Measurements from ENCODE around the gene TMEM11. TPM values are rescaled to one million over a fixed set of nuclear protein-coding genes. Genes with fewer than 3 reads are reported as not detected.

The TMEM11 gene
- total RNA-seq, 1 donor from 2014 or later, result 17.3 TPM

DNA sequence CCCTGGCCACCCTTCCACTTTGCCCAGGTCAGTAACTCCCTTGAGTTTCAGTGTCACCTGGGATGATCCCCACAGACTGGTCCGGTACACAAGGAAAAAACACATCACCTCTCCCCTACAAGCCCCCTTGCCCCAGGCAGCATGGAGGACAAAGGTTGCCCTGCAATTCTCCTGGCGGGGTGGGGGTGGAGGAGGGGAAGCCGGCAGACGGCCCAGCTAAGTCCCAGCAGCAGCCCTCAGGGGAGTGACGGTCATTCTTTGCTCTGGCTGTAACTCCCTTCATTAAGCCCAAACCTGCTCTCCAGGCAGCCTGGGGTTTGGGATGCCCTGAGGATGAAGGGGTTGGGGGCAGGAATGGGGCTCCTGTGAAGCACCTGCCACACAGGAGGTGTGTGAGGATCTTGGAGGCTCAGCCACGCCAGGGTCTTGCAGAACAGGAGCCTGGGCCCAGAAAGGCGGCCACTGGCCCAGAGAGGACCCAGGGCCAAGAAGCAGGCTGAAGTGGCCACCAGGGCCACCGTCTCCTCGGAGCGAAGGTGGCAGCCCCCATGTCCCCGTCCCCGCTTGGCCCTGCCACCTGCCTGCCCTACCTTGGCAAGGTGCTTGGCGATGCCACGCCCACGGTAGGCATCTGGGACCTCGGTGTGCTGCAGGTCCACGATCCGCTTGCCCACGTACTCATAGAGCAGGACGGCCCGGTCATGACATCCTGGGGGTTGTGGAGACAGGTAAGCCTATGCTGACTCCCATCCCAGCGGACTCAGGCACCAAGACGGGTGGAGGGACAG, 29.7 kb upstream of the TMEM11 start:
- no peaks in the 10 kb centered on the region for H3K27me3 ChIP-seq
- no peak for DNase-seq (ENCODE audit: low spot score)
- no peak overlapping the region for H3K4me3 ChIP-seq
- peaks cover 24% of the 10 kb centered on the region for H4K20me1 ChIP-seq (ENCODE audit: low read depth)
- Mint-ChIP-seq H3K27me3 (ENCODE audit: insufficient read depth, low read depth) (peaks cover 4% of the 10 kb centered on the region), H3K36me3 (no peaks in the 10 kb centered on the region), H3K4me3 (no peak overlapping the region), H3K27ac (no peak overlapping the region), H3K9me3 (no peaks in the 10 kb centered on the region), H3K4me1 (peaks cover 21% of the 10 kb centered on the region)
- H3K9me3 ChIP-seq (ENCODE audit: low read depth), result no peaks in the 10 kb centered on the region
- H3K4me2 ChIP-seq, result no peak overlapping the region
- peaks cover 8% of the 10 kb centered on the region for H3F3A ChIP-seq (ENCODE audit: low read depth)
- TF ChIP-seq EZH2 (IDR thresholded peaks at IDR 0.05) (no peak), EZH2phosphoT487 (IDR thresholded peaks at IDR 0.05) (no peak)
- TF ChIP-seq, protein P1, sequence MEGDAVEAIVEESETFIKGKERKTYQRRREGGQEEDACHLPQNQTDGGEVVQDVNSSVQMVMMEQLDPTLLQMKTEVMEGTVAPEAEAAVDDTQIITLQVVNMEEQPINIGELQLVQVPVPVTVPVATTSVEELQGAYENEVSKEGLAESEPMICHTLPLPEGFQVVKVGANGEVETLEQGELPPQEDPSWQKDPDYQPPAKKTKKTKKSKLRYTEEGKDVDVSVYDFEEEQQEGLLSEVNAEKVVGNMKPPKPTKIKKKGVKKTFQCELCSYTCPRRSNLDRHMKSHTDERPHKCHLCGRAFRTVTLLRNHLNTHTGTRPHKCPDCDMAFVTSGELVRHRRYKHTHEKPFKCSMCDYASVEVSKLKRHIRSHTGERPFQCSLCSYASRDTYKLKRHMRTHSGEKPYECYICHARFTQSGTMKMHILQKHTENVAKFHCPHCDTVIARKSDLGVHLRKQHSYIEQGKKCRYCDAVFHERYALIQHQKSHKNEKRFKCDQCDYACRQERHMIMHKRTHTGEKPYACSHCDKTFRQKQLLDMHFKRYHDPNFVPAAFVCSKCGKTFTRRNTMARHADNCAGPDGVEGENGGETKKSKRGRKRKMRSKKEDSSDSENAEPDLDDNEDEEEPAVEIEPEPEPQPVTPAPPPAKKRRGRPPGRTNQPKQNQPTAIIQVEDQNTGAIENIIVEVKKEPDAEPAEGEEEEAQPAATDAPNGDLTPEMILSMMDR (IDR thresholded peaks at IDR 0.05), result no peak
- no peaks in the 10 kb centered on the region for H3K36me3 ChIP-seq
- H2AFZ ChIP-seq (replicated peaks), result no peak overlapping the region
- no peak overlapping the region for H3K27ac ChIP-seq
- no peaks in the 10 kb centered on the region for H3K79me2 ChIP-seq (ENCODE audit: low read depth)
- no peak overlapping the region for H3K9ac ChIP-seq
- H3K4me1 ChIP-seq, result peaks cover 28% of the 10 kb centered on the region

DNA sequence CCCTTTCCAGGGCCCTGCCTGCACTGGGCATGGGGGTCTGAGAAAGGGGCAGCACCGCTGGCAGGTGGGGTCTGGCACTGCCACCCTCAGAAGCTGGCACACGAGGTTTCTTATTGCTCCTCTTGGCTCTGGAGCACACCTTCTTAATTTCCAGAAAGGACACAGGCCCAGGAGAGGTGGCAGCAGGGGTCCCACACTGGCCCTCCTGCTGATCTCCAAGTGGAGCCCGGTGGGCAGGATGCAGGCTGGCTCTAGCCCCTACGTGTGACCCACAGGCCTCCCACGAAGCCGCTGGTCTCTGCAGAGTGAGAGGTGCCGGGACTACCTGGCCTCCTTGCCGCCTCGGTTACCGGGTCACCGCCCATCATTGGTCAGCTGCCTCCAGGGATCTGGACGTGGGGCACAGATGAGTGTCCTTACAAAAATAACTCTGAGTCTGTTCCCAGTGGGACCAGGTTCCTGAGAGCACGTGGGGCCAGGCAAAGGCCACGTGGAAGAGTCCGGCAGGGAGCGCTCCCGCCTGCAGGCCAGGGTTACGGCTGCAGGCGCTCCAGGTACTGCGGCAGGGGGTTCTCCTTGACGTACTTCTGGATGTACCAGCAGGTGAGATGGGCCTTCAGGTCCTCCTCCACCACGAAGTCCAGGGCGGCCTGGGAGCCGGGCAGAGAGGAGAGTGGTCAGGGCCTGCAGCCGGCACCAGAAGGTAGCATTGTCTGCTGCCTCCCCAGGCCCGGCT, 29.0 kb upstream of the TMEM11 start:
- H3K9me3 Mint-ChIP-seq, result no peaks in the 10 kb centered on the region
- DNase-seq (ENCODE audit: low spot score), result no peak
- no peaks in the 10 kb centered on the region for H3K79me2 ChIP-seq (ENCODE audit: low read depth)
- H2AFZ ChIP-seq (replicated peaks), result no peak overlapping the region
- H3K4me3 ChIP-seq, result no peak overlapping the region
- H3K4me2 ChIP-seq, result no peak overlapping the region
- no peak overlapping the region for H3K27ac ChIP-seq
- H3K27me3 Mint-ChIP-seq (ENCODE audit: insufficient read depth, low read depth), result peaks cover 4% of the 10 kb centered on the region
- H3K27me3 ChIP-seq, result no peaks in the 10 kb centered on the region
- TF ChIP-seq EZH2 (IDR thresholded peaks at IDR 0.05) (no peak), EZH2phosphoT487 (IDR thresholded peaks at IDR 0.05) (no peak)
- TF ChIP-seq, protein P1 (IDR thresholded peaks at IDR 0.05), result no peak
- peaks cover 20% of the 10 kb centered on the region for H4K20me1 ChIP-seq (ENCODE audit: low read depth)
- peaks cover 28% of the 10 kb centered on the region for H3K4me1 ChIP-seq
- H3K9me3 ChIP-seq (ENCODE audit: low read depth), result no peaks in the 10 kb centered on the region
- H3K4me1 Mint-ChIP-seq, result peaks cover 24% of the 10 kb centered on the region
- no peak overlapping the region for H3K27ac Mint-ChIP-seq
- no peak overlapping the region for H3K9ac ChIP-seq
- H3F3A ChIP-seq (ENCODE audit: low read depth), result peaks cover 8% of the 10 kb centered on the region
- H3K36me3 Mint-ChIP-seq, result no peaks in the 10 kb centered on the region
- no peak overlapping the region for H3K4me3 Mint-ChIP-seq
- no peaks in the 10 kb centered on the region for H3K36me3 ChIP-seq

DNA sequence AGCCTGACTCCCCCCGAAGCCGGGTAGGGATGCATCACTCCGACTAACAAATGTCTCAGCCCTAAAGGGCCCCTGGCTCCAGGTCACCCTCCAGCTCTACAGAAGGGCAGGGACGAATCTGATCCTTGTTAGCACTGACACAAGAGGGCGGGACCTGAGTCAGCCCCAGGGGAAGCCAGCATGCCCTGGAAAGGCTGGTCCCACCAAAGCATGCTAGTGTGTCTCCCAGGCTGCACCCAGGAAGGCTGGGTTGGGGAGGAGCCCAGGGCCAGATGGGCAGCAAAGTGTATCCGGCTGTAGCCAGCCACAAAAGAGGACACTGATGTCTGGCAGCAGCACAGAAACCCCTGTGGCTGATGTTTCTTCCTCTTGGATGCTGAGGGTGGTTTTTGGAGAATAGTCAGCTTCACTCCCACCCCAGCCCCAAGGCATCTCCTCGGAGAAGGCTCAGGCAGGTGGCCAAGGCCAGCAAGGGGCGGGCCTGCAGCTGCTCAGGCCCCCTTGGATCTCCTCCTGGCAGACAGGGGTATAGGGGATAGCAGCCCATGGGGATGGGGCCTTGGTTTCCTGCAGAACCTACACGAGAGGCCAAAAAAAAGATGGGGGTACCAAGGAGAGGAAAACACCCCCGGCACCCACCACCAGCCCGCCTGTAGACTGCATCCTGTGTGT, 28.2 kb upstream of the TMEM11 start:
- Histone ChIP-seq H3K9me3 (ENCODE audit: low read depth) (no peaks in the 10 kb centered on the region), H3K36me3 (no peaks in the 10 kb centered on the region), H3K27me3 (no peaks in the 10 kb centered on the region), H3K4me3 (no peak overlapping the region), H3K4me2 (no peak overlapping the region), H3K9ac (no peak overlapping the region), H3K4me1 (peaks cover 28% of the 10 kb centered on the region), H3K27ac (no peak overlapping the region), H4K20me1 (ENCODE audit: low read depth) (peaks cover 17% of the 10 kb centered on the region), H3F3A (ENCODE audit: low read depth) (peaks cover 8% of the 10 kb centered on the region), H3K79me2 (ENCODE audit: low read depth) (no peaks in the 10 kb centered on the region), H2AFZ (replicated peaks) (no peak overlapping the region)
- Mint-ChIP-seq H3K4me1 (peaks cover 24% of the 10 kb centered on the region), H3K4me3 (no peak overlapping the region), H3K36me3 (no peaks in the 10 kb centered on the region), H3K27ac (no peak overlapping the region), H3K27me3 (ENCODE audit: insufficient read depth, low read depth) (peaks cover 4% of the 10 kb centered on the region), H3K9me3 (no peaks in the 10 kb centered on the region)
- DNase-seq (ENCODE audit: low spot score), result no peak
- TF ChIP-seq EZH2 (IDR thresholded peaks at IDR 0.05), result no peak
- TF ChIP-seq, protein P1 (IDR thresholded peaks at IDR 0.05), result no peak
